Stimulated activated CD8-positive, alpha-beta memory T cell treated with anti-CD3 and anti-CD28 coated beads, Interleukin-7, amount 100 ng/mL, for 1 hour (primary cell): ENCODE data around the gene PROCA1.
"Not testable (repeated sequence)": the region's sequence is repeated elsewhere in the genome, so short reads cannot be mapped to it uniquely, and the experiment has no call there.

Experiments
- DNase-seq, 2 donors: peaks; one replicate each; pipeline ENCODE4 v3.0.0-alpha.2; 2020; ENCODE audit warnings: low read depth in 2 of 2

The PROCA1 gene

DNA sequence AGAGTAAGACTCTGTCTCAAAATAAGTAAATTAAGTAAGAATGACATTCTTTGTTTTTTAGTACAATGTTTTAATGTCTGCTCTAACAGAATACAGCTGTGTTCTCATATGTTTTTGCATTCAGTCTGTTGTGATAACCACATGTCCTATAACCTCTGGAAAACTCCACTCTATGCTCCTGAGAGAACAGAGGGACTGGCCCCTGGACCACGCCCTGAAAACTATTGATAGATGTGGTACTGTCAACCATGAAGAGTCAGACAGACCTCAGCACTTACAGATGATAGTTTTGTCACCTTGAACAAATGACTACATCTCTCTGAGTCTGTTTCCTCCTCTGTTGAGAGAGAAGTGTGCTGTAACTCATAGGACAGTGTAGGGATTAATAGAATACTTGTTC lies 41.8 kb downstream of the PROCA1 start:
- DNase-seq = no peak

GRCh38 chr17:28667870-28668269 lies 43.8 kb downstream of the PROCA1 start:
- DNase-seq = no peak

DNA sequence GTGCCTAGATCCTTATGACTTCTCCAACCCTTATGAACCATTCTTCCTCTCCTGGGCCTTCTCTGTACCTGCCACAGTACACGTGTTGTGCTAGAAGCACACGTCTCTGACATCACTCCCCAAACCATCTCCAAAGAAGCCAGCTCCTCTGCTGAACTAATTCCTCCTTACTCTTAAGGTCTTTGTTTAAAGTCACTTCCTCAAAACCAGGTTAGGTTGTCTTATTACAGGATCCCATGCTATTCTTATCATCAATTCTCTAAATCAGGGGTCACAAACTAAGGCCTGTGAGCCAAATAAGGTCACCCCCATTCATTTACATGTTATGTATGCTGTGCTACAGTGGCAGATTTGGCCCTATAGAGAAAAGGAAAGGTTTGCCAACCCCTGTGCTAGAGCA lies 45.7 kb downstream of the PROCA1 start:
- no peak for DNase-seq

DNA sequence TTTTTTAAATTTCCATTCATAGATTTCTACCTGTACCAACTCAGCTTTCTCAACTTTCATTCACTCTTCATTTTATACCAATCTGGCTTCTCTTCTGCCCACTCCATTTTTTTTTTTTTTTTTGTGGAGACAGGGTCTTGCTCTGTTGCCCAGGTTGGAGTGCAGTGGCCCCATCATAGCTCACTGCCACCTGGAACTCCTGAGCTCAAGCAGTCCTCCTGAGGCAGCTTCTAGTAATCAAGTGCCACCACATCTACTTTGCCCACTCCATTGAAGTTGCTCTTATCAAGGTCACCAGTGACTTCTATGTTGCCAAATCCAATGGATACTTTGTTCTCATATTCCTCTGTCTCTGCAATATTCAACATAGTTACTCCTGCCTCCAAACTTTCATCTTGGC lies 48.0 kb downstream of the PROCA1 start:
- no peak for DNase-seq

DNA sequence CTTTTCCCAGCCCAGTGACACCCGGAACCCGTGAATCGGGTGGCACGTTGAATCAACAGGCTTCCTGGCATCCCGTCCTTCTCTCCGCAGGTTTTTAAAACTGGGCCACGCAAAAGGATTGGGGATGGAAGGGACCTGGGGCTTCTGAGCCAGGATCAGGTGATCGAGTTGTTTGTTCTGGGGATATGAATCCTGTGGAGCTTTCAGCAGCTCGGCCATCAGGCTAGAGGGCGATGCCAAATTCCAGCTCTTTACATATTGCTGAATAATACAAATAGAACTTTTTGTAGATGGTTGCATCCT lies 49.2 kb downstream of the PROCA1 start:
- DNase-seq = no peak

DNA sequence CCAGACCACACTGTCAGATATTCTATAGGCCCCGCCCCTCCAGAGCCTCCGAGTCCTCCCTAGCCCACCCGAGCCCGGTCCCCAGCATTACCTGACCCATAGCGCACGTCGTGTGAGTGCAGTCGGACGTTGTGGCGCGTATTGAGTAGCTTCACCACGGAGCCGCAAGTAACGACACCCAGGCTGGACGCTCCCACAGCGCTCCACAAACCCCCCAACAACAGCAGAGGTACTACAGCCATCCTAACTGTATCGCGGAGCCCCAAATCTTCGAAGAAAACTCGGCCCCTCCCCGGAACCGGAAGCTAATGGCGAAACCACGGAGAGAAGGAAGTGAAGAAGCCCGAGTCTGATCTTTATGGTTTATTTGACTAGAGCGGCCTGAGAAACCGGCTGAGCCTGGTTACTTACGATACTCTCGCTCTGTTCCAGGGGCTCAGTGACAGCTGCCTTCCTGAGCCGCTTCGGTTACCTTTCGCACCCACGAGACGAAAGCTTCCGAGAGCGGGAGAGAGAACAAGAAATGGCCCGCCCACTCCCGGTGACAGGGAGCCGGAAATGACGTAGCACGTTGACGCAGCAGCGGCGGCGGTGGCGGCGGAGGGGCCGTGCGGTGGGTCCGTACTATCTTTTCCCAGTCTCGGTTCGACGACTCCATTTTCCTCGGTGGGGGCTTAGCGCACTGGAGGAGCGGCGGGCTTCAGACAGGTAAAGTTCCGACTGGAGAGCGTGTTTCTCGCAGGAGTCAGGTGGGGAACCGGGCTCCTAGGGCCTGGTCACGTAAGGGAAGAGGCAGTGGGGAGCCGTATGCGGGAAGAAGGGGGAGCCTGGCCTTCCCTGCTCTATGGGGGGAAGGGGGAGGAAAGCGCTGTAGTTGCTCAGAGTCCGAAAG lies 49.8 kb downstream of the PROCA1 start, which contains the start of the genes SDF2 and SUPT6H:
TSS of gene SDF2 (minus strand) at position 272 of the 892 bp plus-strand sequence. CDS start at position 242, 30 bp downstream.
TSS of gene SUPT6H (plus strand) at position 571 of the 892 bp plus-strand sequence. CDS start 11,197 bp downstream, outside the sequence.
- peak; percentile 89 to 92 for DNase-seq

GRCh38 chr17:28659497-28659881 lies 52.2 kb downstream of the PROCA1 start:
- DNase-seq = not testable (repeated sequence)

DNA sequence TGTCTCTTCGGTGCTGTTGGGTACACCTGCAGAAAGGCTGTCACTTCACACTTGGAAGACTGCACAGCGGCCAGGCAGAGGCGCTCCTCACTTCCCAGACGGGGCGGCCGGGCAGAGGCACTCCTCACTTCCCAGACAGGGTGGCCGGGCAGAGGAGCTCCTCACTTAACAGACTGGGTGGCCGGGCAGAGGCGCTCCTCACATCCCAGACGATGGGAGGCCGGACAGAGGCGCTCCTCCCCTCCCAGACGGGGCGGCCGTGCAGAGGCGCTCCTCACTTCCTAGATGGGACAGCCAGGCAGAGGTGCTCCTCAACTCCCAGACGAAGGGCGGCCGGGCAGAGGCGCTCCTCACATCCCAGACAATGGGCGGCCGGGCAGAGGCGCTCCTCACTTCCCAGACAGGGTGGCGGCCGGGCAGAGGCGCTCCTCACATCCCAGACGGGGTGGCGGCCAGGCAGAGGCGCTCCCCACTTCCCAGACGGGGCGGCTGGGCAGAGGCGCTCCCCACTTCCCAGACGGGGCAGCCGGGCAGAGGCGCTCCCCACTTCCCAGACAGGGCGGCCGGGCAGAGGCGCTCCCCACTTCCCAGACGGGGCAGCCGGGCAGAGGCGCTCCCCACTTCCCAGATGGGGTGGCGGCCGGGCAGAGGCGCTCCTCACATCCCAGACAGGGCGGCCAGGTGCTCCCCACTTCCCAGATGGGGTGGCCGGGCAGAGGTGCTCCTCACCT lies 52.8 kb downstream of the PROCA1 start:
- not testable (repeated sequence) for DNase-seq

DNA sequence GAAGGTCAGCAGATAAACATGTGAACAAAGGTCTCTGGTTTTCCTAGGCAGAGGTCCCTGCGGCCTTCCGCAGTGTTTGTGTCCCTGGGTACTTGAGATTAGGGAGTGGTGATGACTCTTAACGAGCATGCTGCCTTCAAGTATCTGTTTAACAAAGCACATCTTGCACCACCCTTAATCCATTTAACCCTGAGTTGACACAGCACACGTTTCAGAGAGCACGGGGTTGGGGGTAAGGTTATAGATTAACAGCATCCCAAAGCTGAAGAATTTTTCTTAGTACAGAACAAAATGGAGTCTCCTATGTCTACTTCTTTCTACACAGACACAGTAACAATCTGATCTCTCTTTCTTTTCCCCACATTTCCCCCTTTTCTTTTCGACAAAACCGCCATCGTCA lies 53.3 kb downstream of the PROCA1 start:
- not testable (repeated sequence) for DNase-seq

GRCh38 chr17:28657756-28658155 lies 53.9 kb downstream of the PROCA1 start:
- no peak for DNase-seq

DNA sequence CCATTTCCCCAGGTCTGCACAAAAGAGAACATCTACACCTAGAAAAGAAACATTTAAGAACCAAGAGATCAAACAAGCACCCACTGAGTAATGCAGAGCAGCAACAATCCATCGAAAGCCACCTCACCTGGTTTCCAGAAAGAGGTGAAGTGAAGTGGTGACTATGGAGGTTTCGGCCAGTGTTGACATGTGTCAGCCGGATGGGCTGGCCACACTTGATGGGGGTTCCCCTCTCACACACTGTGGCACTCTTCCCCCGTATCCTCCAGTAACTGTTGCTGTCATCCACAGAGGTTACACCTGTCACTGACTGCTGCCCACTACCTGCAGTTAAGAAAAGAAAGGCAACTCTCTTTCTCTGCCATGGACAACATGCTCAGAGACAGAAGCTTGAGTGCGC lies 56.5 kb downstream of the PROCA1 start:
- DNase-seq = no peak
